Measurements from ENCODE around the gene SNX13. TPM values are rescaled to one million over a fixed set of nuclear protein-coding genes. Genes with fewer than 3 reads are reported as not detected.

The SNX13 gene
- total and polyA plus RNA-seq, 9 of the 15 experiments (the other 6 are each of a cell fraction or from before 2014, with no cell fraction given), result 5.6 to 33.2 (median 25.4) TPM

DNA sequence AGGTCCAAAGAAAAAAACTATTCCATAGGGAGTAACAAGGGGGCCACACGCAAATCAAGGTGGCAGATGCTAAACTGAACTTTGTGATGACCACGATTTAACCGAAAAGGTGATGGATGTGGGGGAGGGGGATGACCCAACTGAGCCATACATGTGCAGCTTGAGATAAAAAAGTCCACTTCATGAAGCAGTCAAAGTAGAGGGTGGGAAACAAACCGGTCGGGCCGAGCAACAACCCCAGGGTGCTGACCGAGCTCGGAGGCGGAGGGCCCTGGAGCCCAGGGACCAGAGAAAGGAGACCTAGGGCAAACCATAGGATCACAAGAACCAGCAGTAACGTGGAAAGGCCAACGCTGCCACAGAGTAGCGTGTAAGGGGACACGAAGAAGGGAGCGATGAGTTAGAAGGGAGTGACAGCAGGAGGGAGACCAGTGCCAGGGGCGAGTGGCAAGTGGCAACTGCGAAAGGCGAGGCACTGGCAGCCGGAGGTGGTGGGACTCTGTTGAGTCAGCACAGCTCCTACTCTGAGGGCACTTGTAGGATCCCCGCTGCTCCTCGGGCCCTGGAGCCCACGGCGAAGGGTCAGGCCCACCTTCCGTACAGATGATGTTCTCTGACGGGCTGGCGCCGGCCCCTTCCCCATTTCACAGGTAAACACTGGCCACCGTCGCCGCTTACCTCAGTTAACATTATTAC, 540 bp downstream of the SNX13 start (continued):
- no peak for TF ChIP-seq SRSF1 (IDR thresholded peaks at IDR 0.05; ENCODE audit: low read depth, low read length)
- TF ChIP-seq, protein P1, sequence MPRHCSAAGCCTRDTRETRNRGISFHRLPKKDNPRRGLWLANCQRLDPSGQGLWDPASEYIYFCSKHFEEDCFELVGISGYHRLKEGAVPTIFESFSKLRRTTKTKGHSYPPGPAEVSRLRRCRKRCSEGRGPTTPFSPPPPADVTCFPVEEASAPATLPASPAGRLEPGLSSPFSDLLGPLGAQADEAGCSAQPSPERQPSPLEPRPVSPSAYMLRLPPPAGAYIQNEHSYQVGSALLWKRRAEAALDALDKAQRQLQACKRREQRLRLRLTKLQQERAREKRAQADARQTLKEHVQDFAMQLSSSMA (CRISPR knock-in tag; IDR thresholded peaks at IDR 0.05), result no peak
- peak; percentile 65; the same call in 1 of the 2 replicates for TF ChIP-seq TEAD4 (IDR thresholded peaks at IDR 0.05; ENCODE audit: low read length)
- no peak for TF ChIP-seq TEAD4 (CRISPR knock-in tag; IDR thresholded peaks at IDR 0.05; ENCODE audit: borderline replicate concordance)
- TF ChIP-seq CBX2 (IDR thresholded peaks at IDR 0.05; ENCODE audit: insufficient read depth, low read length, poor library complexity, severe bottlenecking), result no peak
- TF ChIP-seq ZNF23 (CRISPR knock-in tag; IDR thresholded peaks at IDR 0.05), result no peak
- 0 out of 2 replicates have a peak, but pooled peaks have one; percentile 47 for TF ChIP-seq ZNF175 (CRISPR knock-in tag; IDR thresholded peaks at IDR 0.05; ENCODE audit: low read depth)
- TF ChIP-seq ZNF408 (CRISPR knock-in tag; IDR thresholded peaks at IDR 0.05; ENCODE audit: low read depth), result no peak
- TF ChIP-seq, protein P2, sequence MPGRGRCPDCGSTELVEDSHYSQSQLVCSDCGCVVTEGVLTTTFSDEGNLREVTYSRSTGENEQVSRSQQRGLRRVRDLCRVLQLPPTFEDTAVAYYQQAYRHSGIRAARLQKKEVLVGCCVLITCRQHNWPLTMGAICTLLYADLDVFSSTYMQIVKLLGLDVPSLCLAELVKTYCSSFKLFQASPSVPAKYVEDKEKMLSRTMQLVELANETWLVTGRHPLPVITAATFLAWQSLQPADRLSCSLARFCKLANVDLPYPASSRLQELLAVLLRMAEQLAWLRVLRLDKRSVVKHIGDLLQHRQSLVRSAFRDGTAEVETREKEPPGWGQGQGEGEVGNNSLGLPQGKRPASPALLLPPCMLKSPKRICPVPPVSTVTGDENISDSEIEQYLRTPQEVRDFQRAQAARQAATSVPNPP (IDR thresholded peaks at IDR 0.05; ENCODE audit: borderline replicate concordance, insufficient read depth, insufficient read length), result no peak
- TF ChIP-seq KAT7 (CRISPR knock-in tag; IDR thresholded peaks at IDR 0.05; ENCODE audit: borderline replicate concordance), result peak; percentile 70; the same call in 1 of the 2 replicates
- no peak for TF ChIP-seq ZKSCAN3 (CRISPR knock-in tag; IDR thresholded peaks at IDR 0.05)
- no peak for TF ChIP-seq HDAC6 (IDR thresholded peaks at IDR 0.05; ENCODE audit: low read depth, low read length)
- TF ChIP-seq, protein P3, sequence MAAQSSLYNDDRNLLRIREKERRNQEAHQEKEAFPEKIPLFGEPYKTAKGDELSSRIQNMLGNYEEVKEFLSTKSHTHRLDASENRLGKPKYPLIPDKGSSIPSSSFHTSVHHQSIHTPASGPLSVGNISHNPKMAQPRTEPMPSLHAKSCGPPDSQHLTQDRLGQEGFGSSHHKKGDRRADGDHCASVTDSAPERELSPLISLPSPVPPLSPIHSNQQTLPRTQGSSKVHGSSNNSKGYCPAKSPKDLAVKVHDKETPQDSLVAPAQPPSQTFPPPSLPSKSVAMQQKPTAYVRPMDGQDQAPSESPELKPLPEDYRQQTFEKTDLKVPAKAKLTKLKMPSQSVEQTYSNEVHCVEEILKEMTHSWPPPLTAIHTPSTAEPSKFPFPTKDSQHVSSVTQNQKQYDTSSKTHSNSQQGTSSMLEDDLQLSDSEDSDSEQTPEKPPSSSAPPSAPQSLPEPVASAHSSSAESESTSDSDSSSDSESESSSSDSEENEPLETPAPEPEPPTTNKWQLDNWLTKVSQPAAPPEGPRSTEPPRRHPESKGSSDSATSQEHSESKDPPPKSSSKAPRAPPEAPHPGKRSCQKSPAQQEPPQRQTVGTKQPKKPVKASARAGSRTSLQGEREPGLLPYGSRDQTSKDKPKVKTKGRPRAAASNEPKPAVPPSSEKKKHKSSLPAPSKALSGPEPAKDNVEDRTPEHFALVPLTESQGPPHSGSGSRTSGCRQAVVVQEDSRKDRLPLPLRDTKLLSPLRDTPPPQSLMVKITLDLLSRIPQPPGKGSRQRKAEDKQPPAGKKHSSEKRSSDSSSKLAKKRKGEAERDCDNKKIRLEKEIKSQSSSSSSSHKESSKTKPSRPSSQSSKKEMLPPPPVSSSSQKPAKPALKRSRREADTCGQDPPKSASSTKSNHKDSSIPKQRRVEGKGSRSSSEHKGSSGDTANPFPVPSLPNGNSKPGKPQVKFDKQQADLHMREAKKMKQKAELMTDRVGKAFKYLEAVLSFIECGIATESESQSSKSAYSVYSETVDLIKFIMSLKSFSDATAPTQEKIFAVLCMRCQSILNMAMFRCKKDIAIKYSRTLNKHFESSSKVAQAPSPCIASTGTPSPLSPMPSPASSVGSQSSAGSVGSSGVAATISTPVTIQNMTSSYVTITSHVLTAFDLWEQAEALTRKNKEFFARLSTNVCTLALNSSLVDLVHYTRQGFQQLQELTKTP (IDR thresholded peaks at IDR 0.05; ENCODE audit: low read depth in 1 of 2, partially characterized antibody in 2 of 2), result peak in 1 of 2 experiments; percentile 55
- TF ChIP-seq HNRNPL (IDR thresholded peaks at IDR 0.05; ENCODE audit: low read depth, low read length), result peak; percentile 28; the same call in 1 of the 2 replicates
- TF ChIP-seq DNMT1 (IDR thresholded peaks at IDR 0.05), result no peak
- TF ChIP-seq ZNF77 (CRISPR knock-in tag; IDR thresholded peaks at IDR 0.05), result no peak
- no peak for TF ChIP-seq XRCC3 (IDR thresholded peaks at IDR 0.05)
- TF ChIP-seq NFE2 (IDR thresholded peaks at IDR 0.05; ENCODE audit: low read depth), result no peak
- TF ChIP-seq, protein P4, sequence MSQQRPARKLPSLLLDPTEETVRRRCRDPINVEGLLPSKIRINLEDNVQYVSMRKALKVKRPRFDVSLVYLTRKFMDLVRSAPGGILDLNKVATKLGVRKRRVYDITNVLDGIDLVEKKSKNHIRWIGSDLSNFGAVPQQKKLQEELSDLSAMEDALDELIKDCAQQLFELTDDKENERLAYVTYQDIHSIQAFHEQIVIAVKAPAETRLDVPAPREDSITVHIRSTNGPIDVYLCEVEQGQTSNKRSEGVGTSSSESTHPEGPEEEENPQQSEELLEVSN (IDR thresholded peaks at IDR 0.05; ENCODE audit: borderline replicate concordance in 1 of 2, extremely low read depth in 1 of 2, insufficient read depth in 1 of 2, insufficient read length in 1 of 2, low read depth in 1 of 2, low read length in 1 of 2, poor library complexity in 1 of 2, severe bottlenecking in 1 of 2), result no peak
- TF ChIP-seq CREM (IDR thresholded peaks at IDR 0.05; ENCODE audit: low read depth), result no peak
- TF ChIP-seq XRCC5 (IDR thresholded peaks at IDR 0.05; ENCODE audit: low read depth, low read length), result no peak

All from K562 (cell line).